Stimulated activated CD4-positive, alpha-beta T cell treated with anti-CD3 and anti-CD28 coated beads, Interleukin-12 subunit alpha, Interleukin-12 subunit beta, amount 100 ng/mL, for 4 hours (primary cell): ENCODE data around the gene CCDC13.

Experiments used
- DNase-seq: peaks from one replicate; pipeline ENCODE4 v3.0.0-alpha.2; 2020

The CCDC13 gene

DNA sequence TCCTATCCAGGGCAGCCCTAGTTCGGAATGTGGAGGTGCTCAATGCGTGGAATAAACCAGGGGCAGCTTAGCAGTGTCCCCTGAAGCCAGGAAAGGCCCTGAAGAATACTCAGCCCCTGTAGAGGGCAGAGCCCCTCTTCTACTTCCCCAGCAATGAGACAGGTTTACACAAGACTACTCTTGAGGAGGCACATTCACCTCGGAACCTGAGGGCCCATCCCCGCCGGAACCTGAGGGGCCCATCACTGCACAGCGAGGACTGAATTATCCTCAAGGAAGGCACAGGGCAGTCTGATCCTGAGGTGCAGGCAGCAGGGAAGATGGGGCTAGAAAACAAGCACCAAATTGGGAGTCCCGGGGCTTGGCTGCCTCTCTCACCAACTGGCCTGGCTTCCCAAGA is 22.2 kb downstream of the CCDC13 start:
- DNase-seq, result no peak

- no peak for DNase-seq
Observed at GRCh38 chr3:42749753-42750231, 23.3 kb downstream of the CCDC13 start.

DNA sequence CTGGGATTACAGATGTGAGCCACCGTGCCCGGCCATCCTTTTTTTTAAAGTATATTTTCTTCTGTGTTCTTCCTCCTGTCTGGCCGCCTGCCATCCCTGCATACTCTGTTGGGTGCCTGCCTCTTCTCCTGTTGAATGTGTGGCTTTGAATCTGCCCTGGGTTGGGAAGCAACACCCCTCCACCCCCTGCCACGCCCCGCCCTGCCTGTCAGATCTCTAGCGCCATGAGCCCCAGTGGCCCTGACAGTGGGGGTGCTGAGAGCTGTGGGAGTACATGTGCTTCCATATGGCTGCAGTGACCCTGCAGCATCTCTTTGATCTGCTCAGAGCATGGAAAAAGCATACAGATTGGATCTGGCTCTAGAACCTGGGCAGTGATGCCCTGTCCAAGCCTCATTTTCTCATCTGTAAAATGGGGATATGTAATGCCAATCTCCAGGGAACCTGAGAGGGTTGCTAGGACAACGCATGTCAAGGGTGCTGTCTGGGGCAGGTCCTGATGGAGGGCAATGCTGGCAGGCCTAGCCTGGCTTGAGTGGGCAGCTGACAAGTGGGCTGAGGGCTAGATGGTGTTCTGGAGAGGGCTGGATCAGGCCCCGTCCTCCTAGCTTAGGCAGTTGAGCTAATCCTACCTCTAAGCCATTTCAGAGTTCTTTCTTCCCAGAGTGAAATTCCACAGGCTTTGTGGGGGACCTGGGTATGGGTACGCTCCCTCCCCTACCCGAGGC is 23.9 kb downstream of the CCDC13 start:
- DNase-seq, result no peak

DNA sequence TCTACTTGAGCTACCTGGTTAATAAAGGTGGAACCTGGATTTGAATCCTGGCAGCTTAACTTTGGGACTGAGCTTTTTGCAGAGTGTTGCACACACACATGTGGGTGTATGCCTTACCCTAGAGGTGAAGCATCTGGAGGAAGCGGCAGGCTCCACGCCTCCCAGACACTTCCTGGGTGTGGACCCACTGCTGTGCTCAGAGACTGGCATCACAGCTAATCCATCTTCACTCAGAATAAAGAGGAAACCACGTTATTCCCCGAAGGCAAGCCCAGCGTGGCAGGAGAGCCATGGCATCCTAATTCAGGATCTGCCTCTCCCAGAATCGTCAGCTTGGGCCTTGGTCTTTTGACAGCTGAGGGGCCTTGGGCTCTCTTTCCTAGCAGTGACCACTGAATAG is 25.5 kb downstream of the CCDC13 start:
- peak; percentile 8 for DNase-seq

DNA sequence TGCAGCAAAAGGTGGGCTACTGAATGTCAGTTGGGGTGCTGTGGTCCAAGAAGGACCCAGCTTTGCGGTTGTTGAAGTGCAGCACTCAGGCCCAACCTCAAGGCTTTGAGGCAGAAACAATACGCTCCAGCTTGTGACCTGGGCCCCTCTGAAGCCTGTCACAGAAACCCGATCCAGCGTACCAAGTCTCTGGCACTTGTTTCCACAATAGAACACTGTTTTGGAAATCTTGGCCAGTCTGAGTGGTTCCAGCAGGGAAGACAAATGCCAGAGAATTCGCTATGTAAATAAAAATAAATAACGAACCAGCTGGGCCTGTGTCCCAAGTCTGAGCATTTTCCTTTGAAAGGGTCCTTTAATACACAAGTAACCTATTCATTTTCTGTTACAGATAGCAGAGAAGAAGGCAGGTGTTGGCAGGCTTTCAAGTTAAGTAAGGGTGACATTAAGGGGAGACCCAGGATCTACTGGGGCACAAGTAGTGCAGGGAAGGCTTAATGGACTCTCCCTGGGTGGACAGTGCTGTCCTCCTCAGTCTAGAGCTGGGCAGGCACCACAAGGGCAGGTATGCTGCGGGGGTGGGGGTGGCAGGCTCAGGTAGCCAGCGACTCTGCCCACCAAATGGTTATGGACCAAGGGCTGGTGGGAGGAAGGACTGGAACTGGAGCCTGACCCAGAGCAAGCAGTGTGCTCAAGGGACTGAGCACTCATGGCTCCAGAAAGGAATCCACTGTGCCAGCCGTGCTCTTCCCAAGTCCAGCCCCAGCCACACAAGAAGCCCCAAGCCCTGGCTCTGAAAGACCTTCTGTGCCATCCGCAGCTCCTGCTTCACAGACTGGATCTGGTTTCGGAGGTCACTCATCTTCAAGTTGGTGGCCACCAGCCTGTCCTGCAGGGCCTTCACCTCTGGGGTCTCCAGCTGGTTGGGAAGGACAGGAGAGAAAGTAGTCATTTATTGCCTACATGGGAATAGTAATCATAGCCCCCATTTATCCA is 26.3 kb downstream of the CCDC13 start:
- DNase-seq, result no peak

DNA sequence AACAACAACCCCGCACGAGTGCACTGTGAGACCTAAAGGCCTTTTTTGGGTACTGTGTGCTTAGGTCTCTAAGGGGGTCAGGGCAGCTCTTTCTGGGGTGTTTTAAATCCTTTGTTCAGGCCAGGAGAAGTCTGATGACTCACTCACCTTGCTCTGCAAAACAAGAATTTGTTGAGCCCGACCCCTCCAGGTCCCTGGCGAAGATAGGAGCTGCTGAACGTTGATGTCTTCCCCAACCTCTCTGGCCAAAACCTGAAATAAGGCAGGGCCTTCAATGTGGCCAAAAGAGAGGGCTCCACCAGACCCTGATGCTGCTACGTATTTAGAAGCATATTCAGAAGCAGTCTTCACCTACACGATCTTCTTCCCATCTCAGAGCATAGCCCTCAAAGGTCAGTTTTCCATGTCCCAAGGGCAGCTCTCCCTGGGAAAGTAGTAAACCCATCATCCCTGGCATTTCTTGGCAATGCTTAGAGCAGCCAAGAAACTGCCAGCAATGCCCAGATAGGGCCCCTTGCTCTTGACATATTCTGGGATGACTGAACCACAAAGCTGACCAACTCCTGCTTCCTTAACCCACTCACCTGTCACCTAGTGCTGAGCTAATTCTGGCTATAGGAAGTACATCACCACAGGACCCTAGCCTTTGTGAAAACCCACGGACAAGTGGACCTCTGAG is 27.1 kb downstream of the CCDC13 start:
- DNase-seq, result no peak

DNA sequence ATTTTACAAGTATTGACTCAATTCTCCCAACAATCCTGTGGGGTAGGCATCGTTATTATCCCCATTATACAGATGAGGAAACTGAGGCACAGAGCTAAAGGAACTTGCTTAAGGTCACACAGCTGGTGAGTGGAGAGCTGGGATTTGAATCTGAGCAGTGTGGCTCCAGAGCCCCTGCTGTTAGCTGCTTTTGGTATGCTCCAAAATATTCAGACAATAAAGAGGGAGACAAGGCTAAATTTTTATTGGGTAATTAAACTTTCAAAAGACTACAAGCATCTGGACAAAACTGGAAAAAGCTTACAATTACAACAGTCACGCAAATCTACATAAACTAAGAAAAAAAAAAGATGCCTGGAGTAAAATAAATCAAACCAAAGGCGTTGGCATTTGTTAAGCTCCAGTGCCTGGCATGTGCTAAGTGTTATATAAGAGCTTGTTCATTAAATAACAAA is 27.7 kb downstream of the CCDC13 start:
- no peak for DNase-seq

- DNase-seq, result no peak
Observed at GRCh38 chr3:42743204-42743995, 29.7 kb downstream of the CCDC13 start.

DNA sequence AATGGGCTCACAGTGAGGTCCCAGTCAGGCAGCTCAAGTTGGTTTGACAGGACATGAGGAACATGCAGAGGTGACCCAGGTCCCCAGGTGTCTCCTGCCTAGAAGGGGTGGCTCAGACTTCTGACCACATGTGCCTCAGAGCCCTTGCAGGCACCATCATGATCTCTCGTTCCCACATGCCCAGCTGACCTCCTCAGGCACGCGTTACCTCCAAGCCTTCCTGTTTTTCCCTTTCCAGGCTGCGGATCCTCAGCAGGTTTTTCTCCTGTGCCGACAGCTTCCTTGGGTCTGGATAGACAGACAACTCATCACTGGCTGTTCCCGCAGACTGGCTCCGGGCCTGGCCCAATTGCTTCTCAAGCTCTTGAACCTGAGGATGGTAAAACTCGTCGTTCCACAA is 30.4 kb downstream of the CCDC13 start:
- DNase-seq, result no peak

- DNase-seq, result no peak
Observed at GRCh38 chr3:42742259-42742658, 30.8 kb downstream of the CCDC13 start.

DNA sequence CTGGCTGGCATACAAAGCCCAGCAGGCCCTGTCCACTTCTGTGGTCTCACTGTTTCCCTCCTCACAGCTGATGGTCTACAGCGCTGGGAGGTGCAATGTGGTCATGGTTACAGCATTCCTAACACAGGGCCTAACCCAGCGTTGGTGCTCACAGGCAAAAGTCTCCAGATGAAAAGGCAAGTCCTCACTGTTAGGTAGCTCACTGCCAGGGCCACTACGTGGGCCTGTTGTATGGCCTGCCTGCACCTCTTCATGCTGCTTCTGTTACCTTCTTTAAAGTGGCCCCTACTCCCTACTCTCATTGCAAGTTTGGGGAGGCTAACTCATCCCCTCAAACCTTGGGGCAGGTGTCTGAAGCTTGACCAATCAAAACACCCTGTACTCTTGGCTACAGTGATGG is 31.3 kb downstream of the CCDC13 start:
- DNase-seq, result no peak

DNA sequence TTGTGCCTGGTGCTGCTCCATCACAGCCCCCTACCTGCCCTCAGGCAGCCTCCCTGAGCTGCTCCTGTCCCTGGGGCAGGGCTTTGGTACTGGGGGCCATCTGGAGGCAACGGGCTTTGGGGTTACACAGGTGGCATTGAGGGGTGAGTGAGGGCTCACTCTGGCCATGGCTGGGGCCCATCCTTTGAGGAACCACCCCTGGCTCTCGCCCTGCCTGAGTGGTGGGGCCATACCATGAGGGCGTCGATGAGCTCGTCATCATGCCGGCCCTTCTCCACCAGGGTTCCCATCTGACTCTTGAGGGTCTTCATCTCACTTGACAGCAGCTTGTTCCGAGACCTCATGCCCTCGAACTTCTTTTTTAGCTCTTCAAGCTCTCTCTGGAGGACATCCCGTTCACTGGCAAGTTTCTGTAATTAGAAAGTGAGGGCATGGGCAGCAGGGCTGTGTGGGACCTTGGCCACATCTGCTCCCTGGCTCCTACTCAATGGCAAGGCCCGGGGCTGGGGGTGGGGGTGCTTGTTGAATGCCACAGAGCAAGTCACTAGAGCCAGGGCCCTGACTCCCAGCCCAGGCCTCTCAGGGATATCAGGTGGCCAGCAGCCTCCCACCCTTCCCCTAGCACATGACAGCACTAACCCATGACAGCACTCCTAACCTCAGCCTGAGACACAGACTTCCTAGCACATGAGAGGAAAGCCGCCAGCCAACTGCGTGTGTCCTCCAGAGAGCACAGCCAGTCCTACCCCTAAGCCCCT is 33.5 kb downstream of the CCDC13 start:
- DNase-seq, result no peak

- no peak for DNase-seq
Observed at GRCh38 chr3:42736531-42736930, 36.5 kb downstream of the CCDC13 start.

DNA sequence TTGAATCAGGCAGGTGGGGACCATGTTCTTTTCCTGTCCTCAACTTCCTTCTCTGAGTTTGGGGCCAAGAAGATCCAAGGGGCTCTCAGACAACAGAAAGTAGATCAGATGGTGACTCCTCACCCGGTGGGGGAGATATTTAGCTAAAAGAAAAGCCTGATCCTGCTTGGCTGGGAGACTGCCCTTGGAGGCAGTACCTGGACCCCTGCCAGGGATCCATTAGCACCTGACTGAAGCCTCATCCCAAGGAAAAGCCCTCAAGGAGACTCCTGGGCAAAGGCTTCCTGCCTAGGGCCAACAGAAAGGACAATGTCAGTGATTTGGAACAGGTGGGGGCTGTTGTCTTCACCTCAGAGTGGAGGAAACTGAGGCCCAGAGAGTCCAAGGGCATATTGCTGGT is 37.0 kb downstream of the CCDC13 start:
- no peak for DNase-seq

GRCh38 chr3:42735615-42736014 is 37.4 kb downstream of the CCDC13 start:
- no peak for DNase-seq

DNA sequence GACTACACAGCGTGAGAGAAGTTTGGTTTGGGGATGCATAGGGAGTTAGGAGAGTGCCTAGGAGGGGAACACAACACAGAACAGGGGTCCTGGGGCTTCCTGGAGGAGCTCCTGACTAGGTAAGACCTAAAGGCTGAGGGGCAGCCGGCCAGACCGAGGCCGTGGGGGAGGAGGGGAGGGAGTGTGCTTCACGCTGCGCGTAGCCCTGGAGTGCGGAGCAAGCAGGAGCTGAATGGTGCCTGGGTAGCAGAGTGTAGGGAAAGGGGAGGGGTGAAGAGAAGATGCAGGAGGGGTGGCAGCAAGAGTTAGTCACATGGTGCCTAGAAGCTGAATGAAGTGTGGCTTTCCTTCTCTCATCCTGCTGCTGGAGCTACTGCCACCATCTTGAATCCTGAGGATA is 38.0 kb downstream of the CCDC13 start:
- DNase-seq, result no peak

DNA sequence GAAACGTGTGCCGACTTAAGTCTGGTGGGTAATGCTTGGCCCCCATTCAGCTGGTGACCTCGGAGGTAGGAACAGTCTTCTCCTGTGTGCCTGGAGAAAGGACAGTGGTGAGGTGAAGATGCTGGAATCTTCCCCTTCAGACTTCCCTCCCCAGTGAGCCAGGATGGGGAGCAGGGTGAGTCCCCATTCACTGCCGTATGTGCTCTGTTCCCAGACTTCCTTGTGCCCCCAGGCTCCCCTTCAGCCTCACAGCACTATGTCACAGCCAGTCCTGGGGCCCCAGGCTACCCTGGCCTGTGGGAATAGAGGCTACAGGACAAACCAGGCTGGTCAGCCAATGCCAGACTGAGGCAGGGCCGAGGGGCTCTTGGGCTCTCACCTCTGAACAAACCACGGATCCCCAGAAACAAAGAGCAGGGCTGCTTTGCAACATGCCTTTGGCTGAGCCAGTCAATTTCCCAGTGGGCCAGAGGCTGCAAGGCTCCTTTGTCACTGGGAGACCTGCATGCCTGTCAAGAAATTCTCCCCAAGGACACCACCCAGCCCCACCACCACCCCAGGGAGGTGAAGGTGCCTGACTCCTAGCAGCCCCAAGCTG is 38.7 kb downstream of the CCDC13 start:
- DNase-seq, result no peak

DNA sequence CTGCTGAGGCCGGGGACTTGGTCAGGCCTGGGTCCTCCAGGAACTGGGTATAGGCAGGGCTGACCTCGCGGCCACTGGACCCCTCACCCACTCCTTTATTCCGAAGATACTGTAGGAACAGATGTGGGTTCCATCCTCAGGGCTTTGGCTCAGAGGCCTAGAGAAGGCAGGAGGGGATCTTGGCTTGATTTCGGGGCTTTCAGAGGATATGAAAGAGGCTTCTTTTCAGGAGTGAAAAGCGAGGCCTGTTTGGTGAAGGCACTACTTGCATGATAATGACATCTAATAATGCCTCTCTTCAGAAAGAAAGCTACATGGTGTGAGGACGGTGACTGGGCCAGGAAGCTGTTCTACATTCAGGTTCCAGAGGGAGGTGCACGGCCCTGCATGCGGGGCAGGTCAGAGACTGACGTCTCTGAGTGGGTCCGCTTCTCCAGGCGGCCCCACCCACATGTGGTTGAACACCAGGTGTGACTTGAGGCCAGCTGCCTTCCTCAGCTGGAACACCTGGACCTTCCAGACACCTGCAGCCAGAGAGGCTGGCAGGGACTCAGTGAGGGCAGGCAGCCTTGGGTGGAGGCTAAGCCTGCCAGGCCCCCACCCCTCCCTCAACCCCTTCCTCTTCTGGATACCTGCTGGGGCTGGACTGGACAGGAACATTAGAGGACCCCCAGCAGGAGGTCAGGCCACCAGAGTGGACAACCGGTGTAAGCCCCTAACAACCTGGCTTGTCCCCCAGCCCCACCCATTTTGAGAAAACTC is 39.4 kb downstream of the CCDC13 start:
- no peak for DNase-seq

- no peak for DNase-seq
Observed at GRCh38 chr3:42732829-42733459, 40.1 kb downstream of the CCDC13 start.
